Stimulated activated CD4-positive, alpha-beta T cell treated with anti-CD3 and anti-CD28 coated beads, Interleukin-2, amount 100 ng/mL, for 48 hours (primary cell): ENCODE data around the gene OR51V1.
"Not testable (repeated sequence)": the region's sequence is repeated elsewhere in the genome, so short reads cannot be mapped to it uniquely, and the experiment has no call there.

Source experiments
- DNase-seq, 2 donors: peaks; one replicate each; pipeline ENCODE4 v3.0.0-alpha.2; 2020

OR51V1 gene, protein sequence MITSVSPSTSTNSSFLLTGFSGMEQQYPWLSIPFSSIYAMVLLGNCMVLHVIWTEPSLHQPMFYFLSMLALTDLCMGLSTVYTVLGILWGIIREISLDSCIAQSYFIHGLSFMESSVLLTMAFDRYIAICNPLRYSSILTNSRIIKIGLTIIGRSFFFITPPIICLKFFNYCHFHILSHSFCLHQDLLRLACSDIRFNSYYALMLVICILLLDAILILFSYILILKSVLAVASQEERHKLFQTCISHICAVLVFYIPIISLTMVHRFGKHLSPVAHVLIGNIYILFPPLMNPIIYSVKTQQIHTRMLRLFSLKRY

GRCh38 chr11:5200582-5200981, at the start of gene OR51V1:
TSS of gene OR51V1 (minus strand) at chr11:5200682. CDS start at chr11:5200682, 0 bp downstream.
- no peak for DNase-seq

- DNase-seq: not testable (repeated sequence)
Measured at GRCh38 chr11:5249807-5250396, 49.4 kb upstream of the OR51V1 start, which contains the start of gene HBG1. TSS of gene HBG1 (minus strand) at chr11:5249857. CDS start at chr11:5249804, 53 bp downstream.

DNA sequence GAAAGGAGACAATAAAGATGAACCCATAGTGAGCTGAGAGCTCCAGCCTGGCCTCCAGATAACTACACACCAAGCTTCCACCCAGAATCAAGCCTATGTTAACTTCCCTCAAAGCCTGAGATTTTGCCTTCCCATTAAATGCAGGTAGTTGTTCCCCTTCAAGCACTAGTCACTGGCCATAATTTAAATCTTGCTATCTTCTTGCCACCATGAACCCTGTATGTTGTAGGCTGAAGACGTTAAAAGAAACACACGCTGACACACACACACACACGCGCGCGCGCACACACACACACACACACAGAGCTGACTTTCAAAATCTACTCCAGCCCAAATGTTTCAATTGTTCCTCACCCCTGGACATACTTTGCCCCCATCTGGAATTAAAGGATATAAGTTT, 48.0 kb upstream of the OR51V1 start:
- DNase-seq: not testable (repeated sequence)

DNA sequence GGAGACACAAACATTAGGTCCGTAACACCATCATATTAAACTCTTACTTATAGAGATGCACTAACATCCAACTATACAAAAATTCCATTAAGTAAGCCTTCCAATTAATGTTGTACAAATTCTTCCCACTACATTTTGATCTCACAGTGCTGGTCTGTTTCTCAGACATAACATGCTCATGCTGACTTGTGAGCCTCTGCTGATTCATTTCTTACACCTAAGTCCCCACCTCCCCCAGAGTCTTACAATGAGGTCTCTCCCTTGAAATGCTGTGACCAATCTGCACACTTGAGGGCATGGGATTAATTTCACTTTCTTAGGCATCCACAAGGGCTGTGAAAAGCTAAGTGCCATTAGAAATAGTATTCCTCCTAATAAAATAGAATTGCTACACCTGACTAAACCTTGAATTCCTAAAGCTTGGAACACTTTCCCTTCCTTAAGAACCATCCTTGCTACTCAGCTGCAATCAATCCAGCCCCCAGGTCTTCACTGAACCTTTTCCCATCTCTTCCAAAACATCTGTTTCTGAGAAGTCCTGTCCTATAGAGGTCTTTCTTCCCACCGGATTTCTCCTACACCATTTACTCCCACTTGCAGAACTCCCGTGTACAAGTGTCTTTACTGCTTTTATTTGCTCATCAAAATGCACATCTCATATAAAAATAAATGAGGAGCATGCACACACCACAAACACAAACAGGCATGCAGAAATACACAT, 47.1 kb upstream of the OR51V1 start:
- no peak for DNase-seq

DNA sequence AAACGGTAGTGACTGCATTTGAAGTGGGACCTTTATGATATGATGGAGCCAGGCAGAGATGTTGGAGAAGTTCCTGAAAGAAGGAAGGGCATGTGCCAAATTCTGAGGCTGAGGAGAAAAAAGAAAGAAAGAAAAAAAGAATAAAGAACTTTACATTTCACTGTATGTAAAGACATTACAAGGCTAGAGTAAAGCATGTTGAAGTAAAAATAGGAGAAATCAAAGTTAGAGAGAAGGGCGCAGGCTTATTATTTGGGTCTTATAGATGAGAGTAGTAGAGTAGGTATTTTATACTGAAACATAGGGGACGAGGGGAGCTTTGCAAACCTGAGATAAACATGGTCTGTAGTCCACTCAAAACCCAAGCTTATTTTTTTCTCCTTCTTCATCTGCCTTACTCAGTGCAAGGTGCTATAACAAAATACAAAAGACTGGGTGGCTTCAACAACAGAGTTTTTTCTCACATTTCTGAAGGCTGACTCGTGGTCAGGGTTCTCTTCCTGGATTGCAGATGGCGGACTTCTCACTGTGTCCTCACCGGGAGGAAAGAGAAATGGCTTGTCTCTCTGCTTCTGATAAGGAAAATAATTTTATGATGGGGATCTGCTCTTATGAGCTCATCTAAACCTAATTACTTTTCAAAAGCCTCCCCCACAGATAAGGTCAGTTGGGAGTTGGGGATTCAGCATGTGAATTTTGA, 46.4 kb upstream of the OR51V1 start:
- DNase-seq: no peak

- DNase-seq: no peak
Measured at GRCh38 chr11:5245155-5245554, 44.7 kb upstream of the OR51V1 start.

DNA sequence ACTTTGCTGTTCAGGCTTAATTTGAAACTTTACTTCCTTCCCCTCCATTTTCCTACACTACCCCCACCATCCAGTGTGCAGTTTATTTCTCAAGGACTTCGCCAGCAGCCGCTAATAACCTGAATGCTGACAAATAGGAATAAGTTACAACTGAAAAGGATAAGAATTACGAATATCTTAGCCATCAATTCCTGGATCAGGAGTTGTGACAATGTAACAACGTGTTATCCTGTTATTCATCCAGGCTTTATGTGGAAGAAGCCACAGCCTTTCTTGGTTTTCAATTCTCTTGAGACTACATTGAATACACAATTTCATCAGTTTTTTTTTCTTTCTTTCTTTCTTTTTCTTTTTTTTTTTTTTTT, 43.3 kb upstream of the OR51V1 start:
- no peak for DNase-seq

DNA sequence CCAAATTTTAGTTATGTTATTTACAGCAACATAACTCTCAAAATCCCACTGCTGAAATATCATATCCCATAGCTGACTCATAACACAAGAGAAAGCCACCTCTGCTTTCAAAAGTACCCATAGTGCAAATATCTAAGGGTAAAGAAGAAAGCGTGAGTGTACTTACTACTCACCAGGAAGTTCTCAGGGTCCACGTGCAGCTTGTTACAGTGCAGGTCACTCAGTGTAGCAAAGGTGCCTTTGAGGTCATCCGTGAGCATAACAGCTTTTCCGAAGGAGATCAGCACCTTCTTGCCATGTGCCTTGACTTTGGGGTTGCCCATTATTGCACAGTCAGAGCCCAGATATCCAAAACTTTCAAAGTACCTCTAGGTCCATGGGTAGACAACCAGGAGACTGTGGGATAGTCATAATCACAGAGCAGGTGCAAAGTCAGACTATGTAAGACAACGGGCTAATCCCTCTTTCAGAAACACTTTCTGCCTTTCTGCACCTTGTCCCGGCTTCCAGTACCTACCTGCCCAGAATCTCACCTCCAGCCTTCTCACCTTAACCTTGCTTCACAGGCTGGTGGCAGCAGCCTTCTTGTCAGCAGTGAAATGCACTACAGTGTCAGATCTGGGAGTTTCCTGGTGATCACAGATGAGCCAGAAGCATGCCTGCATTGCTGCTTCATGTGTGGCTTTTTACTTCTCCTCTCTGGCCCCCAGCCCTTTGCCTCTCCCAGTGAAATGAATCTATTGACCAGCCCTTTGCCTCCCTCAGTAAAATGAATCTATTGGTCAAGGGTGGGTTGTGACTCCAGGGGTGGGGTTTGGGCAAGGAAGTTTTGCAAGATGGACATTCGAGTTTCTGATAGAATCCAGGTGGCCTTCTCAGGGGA, 42.7 kb upstream of the OR51V1 start:
- DNase-seq: no peak

GRCh38 chr11:5242208-5242607, 41.7 kb upstream of the OR51V1 start:
- no peak for DNase-seq

DNA sequence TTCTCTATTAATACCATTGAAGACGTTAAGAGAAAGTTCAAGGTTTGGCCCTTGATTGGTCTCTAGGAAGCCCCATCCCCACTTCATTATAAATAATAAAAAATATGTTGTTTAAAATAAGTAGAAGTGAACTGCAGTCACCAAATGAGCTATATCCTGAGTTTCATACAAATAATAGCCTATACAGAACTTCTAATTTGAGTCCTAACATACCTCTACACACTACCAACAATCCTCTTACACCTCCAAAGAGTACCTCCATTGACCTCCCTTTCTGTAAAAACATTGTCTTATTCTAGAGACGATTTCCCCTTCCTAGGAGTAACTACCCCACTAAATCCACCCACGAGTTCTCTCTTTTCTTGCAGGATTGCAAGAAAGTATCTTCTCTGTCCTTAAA, 41.0 kb upstream of the OR51V1 start:
- DNase-seq: no peak

- DNase-seq: no peak
Measured at GRCh38 chr11:5240458-5240857, 40.0 kb upstream of the OR51V1 start.

DNA sequence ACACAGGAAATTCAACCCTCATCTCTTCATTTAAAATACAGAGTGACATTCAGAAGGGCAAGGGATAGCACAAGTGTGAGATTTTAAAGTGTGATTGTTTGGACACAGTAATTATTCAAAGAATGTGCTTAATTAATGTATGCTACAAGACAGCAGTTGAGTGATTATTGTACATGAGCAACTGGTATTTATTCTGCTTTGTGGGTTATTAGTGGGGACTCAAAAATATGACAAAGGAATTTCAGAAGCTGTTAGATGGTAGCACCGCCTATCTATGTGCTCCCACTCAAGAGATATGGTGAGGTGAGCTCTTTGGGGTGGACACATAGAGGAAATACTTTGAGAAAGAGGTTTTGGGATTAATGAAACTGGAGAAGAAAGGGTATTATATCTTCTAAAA, 39.6 kb upstream of the OR51V1 start:
- no peak for DNase-seq

DNA sequence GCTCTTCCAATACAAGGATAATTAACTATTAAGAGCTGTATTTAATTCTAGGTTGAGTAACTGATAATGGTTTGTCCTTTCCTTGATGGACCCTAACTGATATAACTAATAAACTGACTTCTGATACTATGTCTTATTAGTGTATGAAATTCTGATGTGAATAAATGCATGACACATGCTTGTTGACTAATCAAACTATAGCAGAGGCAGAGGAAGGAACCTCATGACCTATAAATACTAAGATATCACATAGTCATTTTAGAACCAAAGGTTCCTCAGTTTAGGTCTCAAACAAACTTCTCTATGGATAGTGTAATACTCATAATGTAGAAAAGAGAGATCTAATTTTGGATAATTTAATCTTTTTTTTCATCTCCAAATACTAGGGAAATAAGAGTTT, 38.6 kb upstream of the OR51V1 start:
- no peak for DNase-seq

DNA sequence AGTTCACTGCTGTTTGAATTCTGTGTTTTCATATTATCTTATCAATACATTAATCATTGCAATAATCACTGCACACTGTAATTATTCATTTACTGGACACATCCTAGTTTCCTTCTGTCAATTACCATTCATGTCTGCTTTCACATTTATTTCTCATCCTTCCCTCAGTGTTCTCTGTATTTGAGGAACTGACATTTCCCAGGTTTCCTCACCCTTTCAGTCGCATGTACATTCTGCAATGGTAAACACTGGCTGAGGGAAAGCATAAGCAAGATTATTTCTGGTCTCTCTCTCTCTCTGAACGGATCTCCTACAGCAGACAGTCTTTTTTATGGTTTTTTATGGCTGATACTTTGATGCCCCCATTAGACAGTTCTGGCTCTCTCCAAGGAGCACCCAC, 38.0 kb upstream of the OR51V1 start:
- no peak for DNase-seq

- no peak for DNase-seq
Measured at GRCh38 chr11:5237420-5237819, 36.9 kb upstream of the OR51V1 start.

DNA sequence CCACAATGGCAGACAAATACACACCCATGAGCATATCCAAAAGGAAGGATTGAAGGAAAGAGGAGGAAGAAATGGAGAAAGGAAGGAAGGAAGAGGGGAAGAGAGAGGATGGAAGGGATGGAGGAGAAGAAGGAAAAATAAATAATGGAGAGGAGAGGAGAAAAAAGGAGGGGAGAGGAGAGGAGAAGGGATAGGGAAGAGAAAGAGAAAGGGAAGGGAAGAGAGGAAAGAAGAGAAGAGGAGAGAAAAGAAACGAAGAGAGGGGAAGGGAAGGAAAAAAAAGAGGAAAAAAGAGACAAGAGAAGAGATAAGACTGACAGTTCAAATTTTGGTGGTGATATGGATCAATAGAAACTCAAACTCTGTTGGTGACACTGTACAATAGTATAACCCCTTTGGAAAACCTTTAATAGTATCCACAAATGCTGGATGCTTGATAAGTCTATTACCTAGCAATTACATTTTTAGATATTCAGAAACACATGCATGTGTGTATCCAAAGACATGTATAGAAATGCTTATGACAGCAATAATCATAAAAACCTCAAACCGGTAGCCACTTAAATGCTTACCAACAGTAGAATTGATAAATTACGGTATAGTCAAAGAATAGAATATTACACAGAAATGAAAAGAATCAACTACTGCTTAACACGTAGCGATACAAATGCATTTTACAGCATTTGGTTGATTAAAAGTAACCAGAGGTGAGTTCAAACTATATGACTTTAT, 35.0 kb upstream of the OR51V1 start:
- no peak for DNase-seq

- DNase-seq: no peak
Measured at GRCh38 chr11:5234381-5234834, 33.9 kb upstream of the OR51V1 start, which contains the start of gene HBD. TSS of gene HBD (minus strand) at chr11:5234483. CDS start at chr11:5234433, 50 bp downstream.

GRCh38 chr11:5233307-5233706, 32.8 kb upstream of the OR51V1 start:
- no peak for DNase-seq

- no peak for DNase-seq
Measured at GRCh38 chr11:5232821-5233220, 32.3 kb upstream of the OR51V1 start.

GRCh38 chr11:5232176-5232575, 31.7 kb upstream of the OR51V1 start:
- no peak for DNase-seq

DNA sequence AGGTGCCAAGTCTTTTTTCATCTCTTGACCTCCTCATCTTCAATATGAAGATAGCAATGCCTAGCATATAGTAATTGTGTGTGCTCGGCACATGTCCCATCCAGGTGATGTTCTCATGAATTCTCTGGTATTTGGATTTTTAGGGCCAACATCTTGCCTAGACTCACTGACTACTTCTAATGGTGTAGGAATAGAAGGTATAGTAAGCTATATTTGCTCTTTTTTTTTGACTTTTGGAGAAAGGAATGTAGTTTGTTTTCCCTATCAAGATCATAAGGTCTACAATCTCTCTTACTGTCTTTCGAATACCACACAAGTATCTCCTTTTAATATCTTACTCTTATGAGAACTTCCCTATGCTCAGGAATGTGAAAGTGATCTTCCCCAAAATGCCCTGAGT, 30.6 kb upstream of the OR51V1 start:
- no peak for DNase-seq

DNA sequence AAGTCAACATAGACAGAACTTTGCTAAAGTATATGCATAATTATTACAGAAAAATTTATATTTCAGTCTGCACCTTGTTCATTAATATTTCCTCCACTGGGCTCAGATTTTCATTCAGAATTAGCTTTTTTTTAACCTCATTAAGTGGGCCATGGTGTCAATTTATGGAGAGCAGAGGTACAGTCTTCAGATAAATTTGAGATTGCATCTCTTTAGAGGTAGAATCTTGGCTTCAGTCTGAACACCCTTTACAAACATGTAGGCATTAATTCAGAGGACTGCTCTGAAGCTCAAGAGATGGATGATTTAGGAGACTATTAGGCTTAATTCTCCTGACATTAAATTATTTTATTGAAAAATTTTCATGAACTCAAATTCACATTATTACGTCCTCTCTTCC, 29.8 kb upstream of the OR51V1 start:
- DNase-seq: no peak
